Vagina (tissue), 2 donors: Measurements from ENCODE around the gene CUX1. TPM values are rescaled to one million over a fixed set of nuclear protein-coding genes. Genes with fewer than 3 reads are reported as not detected.

ENCODE experiments used
- DNase-seq, 2 donors: peaks; one replicate each; pipeline ENCODE4 v3.0.0-alpha.2; 2017; ENCODE audit errors: extremely low spot score in 2 of 2
- H3K27ac ChIP-seq: fragments of 200-600 bp; sonication (generic); one replicate; pipeline ENCODE4 v1.5.1; 2019
- H3K27me3 ChIP-seq: fragments of 200-600 bp; sonication (generic); one replicate; pipeline ENCODE4 v1.5.1; 2019
- H3K36me3 ChIP-seq, 2 donors: fragments of 200-600 bp; sonication (generic); one replicate each; pipeline ENCODE4 v1.5.1; 2017 to 2019
- H3K4me1 ChIP-seq: fragments of 200-600 bp; sonication (generic); one replicate; pipeline ENCODE4 v1.5.1; 2019
- H3K4me3 ChIP-seq, 2 donors: fragments of 200-600 bp; sonication (generic); 1 replicate in 1 of 2; 2 replicates in 1 of 2; pipeline ENCODE4 v1.5.1; 2016 to 2019
- H3K9me3 ChIP-seq: fragments of 200-600 bp; sonication (generic); one replicate; pipeline ENCODE4 v1.5.1; 2019
- CTCF ChIP-seq, 3 experiments: fragments of 450-650 bp in 2 of 3; fragments of 200-600 bp in 1 of 3; sonication (generic) in 1 of 3; IDR thresholded peaks; one replicate each; pipeline ENCODE4 v1.5.1; 2017 to 2019; ENCODE audit warnings: antibody characterized with exemption in 3 of 3, mild to moderate bottlenecking in 2 of 3, moderate library complexity in 2 of 3
- POLR2A ChIP-seq, 2 donors: fragments of 450-650 bp; IDR thresholded peaks; one replicate each; pipeline ENCODE4 v1.6.1; 2017; ENCODE audit warnings: antibody characterized with exemption in 2 of 2, mild to moderate bottlenecking in 2 of 2, moderate library complexity in 2 of 2
- POLR2AphosphoS5 ChIP-seq, 2 donors: sonication (generic); formaldehyde crosslinking; IDR thresholded peaks; one replicate each; pipeline ENCODE4 v1.9.0; 2017; ENCODE audit warnings: antibody characterized with exemption in 2 of 2, mild to moderate bottlenecking in 2 of 2, low read depth in 1 of 2; ENCODE audit not compliant: insufficient read depth in 1 of 2
- intact Hi-C: fragments of 100-400 bp; cut with DNase I; formaldehyde crosslinking; loops from one replicate; pipeline ENCODE4 v1.15.1; 2023
- total RNA-seq: library from RNA; depleted of rRNA; stranded (reverse); fragments of >200 nt; gene quantifications from one replicate; pipeline ENCODE4 v1.2.3, GENCODE V29; 2016

The CUX1 gene
- total RNA-seq, 1 donor from 2014 or later = 65.3 TPM

- no peaks in the 10 kb centered on the region for H3K27me3 ChIP-seq
- no peaks in the 10 kb centered on the region for H3K9me3 ChIP-seq
- intact Hi-C loops = no loop called here
- H3K27ac ChIP-seq = no peak overlapping the region
- TF ChIP-seq POLR2A (IDR thresholded peaks at IDR 0.05) = no peak
- TF ChIP-seq POLR2AphosphoS5 (IDR thresholded peaks at IDR 0.05; ENCODE audit: insufficient read depth in 1 of 2, low read depth in 1 of 2) = no peak
- no peak for TF ChIP-seq CTCF (IDR thresholded peaks at IDR 0.05)
- H3K4me1 ChIP-seq = peaks cover 9% of the 10 kb centered on the region
- H3K4me3 ChIP-seq = no peak overlapping the region
- no peaks in the 10 kb centered on the region for H3K36me3 ChIP-seq
- DNase-seq = no peak
Measured at GRCh38 chr7:101964680-101965452, 147.4 kb downstream of the CUX1 start.

- Histone ChIP-seq H3K9me3 (no peaks in the 10 kb centered on the region), H3K4me3 (no peak overlapping the region), H3K27me3 (no peaks in the 10 kb centered on the region), H3K36me3 (no peaks in the 10 kb centered on the region), H3K27ac (no peak overlapping the region), H3K4me1 (peaks cover 7% of the 10 kb centered on the region)
- no peak for DNase-seq
- intact Hi-C loops = no loop called here
- no peak for TF ChIP-seq CTCF (IDR thresholded peaks at IDR 0.05)
- TF ChIP-seq POLR2AphosphoS5 (IDR thresholded peaks at IDR 0.05; ENCODE audit: insufficient read depth in 1 of 2, low read depth in 1 of 2) = no peak
- no peak for TF ChIP-seq POLR2A (IDR thresholded peaks at IDR 0.05)
Measured at GRCh38 chr7:101968720-101969466, 151.5 kb downstream of the CUX1 start.

GRCh38 chr7:101969997-101970585, 152.7 kb downstream of the CUX1 start:
- Histone ChIP-seq H3K4me3 (no peak overlapping the region), H3K9me3 (no peaks in the 10 kb centered on the region), H3K27ac (no peak overlapping the region), H3K27me3 (no peaks in the 10 kb centered on the region), H3K36me3 (no peaks in the 10 kb centered on the region), H3K4me1 (peaks cover 7% of the 10 kb centered on the region)
- TF ChIP-seq POLR2A (IDR thresholded peaks at IDR 0.05) (no peak), CTCF (IDR thresholded peaks at IDR 0.05) (no peak), POLR2AphosphoS5 (IDR thresholded peaks at IDR 0.05; ENCODE audit: insufficient read depth in 1 of 2, low read depth in 1 of 2) (no peak)
- intact Hi-C loops = no loop called here
- no peak for DNase-seq

- no peak overlapping the region for H3K27ac ChIP-seq
- no peak overlapping the region for H3K4me3 ChIP-seq
- no peak for DNase-seq
- no peaks in the 10 kb centered on the region for H3K9me3 ChIP-seq
- H3K27me3 ChIP-seq = no peaks in the 10 kb centered on the region
- H3K36me3 ChIP-seq = no peaks in the 10 kb centered on the region
- TF ChIP-seq POLR2A (IDR thresholded peaks at IDR 0.05) = no peak
- TF ChIP-seq CTCF (IDR thresholded peaks at IDR 0.05) = no peak
- TF ChIP-seq POLR2AphosphoS5 (IDR thresholded peaks at IDR 0.05; ENCODE audit: insufficient read depth in 1 of 2, low read depth in 1 of 2) = no peak
- H3K4me1 ChIP-seq = peaks cover 7% of the 10 kb centered on the region
- intact Hi-C loops = no loop called here
Measured at GRCh38 chr7:101970801-101971200, 153.4 kb downstream of the CUX1 start.
